Thoracic aorta endothelial cell (primary cell): Measurements from ENCODE around the gene CENPX. TPM values are rescaled to one million over a fixed set of nuclear protein-coding genes. Genes with fewer than 3 reads are reported as not detected.

ENCODE experiments used
- total RNA-seq: library from RNA; depleted of rRNA; stranded (reverse); fragments of >200 nt; gene quantifications from 2 replicates; pipeline ENCODE4 v1.2.3, GENCODE V29; 2012

The CENPX gene
- 46.4 and 49.8 TPM in 2 replicates for total RNA-seq

DNA sequence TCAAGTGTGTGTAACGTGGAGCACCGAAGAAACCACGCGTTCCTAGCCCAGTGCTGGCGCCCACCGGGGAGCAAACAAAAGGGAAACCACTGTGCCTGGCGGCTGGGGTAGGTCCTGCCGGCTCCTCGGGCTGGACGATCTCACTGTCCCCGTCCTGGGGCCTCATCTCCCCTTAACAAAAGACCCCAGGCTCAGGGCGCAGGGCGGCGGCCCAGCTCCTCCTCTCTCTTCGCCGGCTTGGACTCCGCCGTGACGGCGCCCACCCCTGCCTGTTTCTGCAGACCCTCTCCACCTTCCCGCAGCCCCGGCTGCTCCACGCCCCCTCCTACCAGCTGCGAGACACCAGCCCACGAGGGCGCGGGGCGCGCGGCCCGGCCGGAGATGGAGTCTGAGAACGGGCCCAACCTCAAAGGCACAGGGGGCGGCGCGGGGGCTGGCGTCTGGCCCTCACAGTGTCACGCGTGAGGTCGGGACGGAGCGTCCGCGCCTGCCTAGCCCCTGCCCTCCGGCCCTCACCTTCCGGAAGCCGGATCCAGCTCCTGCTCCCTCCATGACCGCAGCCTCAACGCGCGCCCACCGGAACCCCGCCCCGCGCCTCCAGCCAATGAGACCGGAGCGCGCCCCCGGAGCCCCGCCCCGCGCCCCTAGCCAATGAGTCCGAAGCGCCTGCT, at the start of gene CENPX:
Gene CENPX (minus strand): TSS at position 569 of the 671 bp plus-strand sequence. CDS start 17 bp downstream, at position 552.

DNA sequence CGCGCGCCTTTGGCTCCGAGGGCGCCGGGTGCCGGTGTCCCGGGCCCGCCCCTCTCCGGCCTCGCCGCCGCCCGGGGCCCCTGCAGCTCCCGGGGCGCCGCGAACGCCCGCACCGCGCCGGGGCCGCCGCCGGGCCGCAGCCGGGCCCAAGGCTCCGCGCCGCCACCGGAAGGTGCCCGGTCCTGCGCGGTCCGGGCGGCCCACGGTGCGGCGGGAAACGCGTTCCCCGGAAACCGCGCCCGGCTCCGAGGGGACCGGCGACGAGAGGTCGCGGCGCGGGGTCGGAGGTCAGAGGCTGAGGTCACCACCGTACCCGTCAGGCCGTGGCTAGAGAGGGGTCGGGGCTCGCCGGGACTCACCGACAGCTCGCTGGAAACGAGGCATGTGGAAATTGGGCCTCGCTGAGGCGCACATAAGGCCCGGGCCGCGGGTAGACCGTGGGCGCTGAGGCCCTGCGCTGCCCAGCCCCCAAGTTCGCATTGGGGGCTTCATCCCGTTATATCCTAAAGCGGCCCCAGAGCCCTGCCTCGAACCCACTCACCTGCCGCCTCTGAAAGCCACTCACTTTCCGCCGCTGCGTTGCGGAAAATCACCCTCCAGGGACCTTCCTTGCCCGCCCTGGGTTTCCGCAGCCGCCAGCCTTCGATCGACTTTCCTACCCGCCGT, 43.1 kb upstream of the CENPX start, which contains the start of gene DUS1L:
Gene DUS1L (minus strand): TSS at position 167 of the 666 bp plus-strand sequence. CDS start 745 bp downstream, outside the sequence.

DNA sequence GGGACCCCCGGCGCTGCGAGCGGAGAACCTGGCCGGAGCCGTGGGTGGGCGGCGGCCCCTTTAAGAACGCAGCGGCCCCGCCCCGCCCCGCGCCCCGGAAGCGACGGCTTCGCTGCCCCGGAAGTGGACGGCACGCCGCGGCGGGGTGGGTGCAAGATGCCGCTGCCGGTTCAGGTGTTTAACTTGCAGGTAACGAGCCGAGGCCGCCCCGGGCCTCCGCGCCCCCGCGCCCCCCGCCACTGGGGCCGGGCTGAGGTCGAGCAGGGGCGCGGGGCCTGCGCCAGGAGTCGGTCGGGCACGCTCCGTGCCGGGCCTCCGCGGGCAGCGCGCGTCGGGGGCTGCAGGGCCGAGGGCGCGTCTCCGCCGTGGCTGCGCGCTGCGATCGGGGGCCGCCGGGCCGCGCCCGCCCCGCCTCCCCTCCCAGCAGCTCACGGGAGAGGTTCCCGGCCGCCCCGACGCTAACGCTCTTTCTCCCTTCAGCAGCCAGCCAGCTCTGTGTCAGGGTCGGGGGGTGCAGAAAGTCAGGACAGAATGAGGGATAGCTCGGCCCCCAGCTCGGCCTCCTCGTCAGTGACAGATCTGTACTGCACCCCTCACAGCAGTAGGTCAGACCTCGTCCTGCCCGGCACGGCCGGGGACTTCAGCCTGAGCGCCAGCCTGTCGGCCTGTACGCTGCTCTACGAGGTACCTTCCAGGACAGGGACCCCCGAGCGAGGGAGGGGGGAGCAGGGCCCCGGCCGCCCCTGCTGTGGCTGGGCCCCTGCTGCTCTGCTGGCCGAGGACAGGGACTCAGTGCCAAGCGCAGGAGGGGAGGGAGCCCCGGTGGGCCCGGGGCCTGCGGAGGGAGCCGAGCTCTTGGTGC, 29.3 kb upstream of the CENPX start, which contains the start of the genes GPS1 and RFNG:
Gene GPS1 (plus strand): TSS at position 123 of the 862 bp plus-strand sequence. CDS start 34 bp downstream, at position 157.
Gene RFNG (minus strand): TSS at position 36 of the 862 bp plus-strand sequence. CDS start 45 bp downstream, outside the sequence.

GRCh38 chr17:82037092-82037888, 14.6 kb upstream of the CENPX start, which contains the start of gene DCXR:
DCXR (minus strand) TSS chr17:82037697; CDS start chr17:82037682, 15 bp downstream.

GRCh38 chr17:82031303-82031884, 8.7 kb upstream of the CENPX start, which contains the start of gene RAC3:
RAC3 (plus strand) TSS chr17:82031678; CDS start chr17:82031762, 84 bp downstream.

DNA sequence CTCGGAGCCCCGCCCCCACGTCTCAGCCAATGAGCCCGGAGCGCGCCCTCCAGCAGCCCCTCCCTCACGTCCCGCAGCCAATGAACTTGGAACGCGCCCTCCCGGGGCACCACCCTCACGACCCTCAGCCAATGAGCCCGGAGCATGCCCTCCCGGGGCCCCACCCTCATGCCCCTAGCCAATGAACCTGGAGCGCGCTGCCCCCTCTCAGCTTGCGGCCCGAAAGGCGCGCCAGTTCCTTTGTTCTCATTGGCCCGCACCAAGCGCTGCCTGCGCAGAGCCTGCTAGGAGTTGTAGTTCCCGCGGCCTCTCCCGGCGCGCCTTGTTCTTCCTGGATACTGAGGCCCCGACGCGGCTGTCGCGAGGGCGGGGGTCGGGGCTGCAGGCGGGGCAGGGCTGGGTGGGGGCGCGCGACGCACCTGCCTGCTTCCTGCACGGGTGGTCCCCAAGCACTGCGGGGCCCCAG, 336 bp upstream of the CENPX start, which contains the start of gene LRRC45:
Gene LRRC45 (plus strand): TSS at position 325 of the 466 bp plus-strand sequence. CDS start 339 bp downstream, outside the sequence.

GRCh38 chr17:81977211-81977808, 45.4 kb downstream of the CENPX start, which contains the start of gene ASPSCR1:
ASPSCR1 (plus strand) TSS chr17:81977629; CDS start chr17:81977647, 18 bp downstream.

Other genes starting within 250 kb of the CENPX start
- gene GCGR, start 218.7 kb downstream of the CENPX start, total RNA-seq = not detected in 2 replicates
- gene MCRIP1, start 189.6 kb downstream of the CENPX start, total RNA-seq = 57.1 and 68.8 TPM in 2 replicates
- not detected in 2 replicates for gene PPP1R27, start 187.8 kb downstream of the CENPX start, total RNA-seq
- 824 and 903 TPM in 2 replicates for gene P4HB, start 162.3 kb downstream of the CENPX start, total RNA-seq
- 229 and 236 TPM in 2 replicates for gene ARHGDIA, start 151.5 kb downstream of the CENPX start, total RNA-seq
- 176 and 187 TPM in 2 replicates for gene ALYREF, start 131.3 kb downstream of the CENPX start, total RNA-seq
- 99.4 and 125 TPM in 2 replicates for gene ANAPC11, start 131.2 kb downstream of the CENPX start, total RNA-seq
- gene NPB, start 120.6 kb downstream of the CENPX start, total RNA-seq = 0.13 and 0.22 TPM in 2 replicates
- gene PCYT2, start 111.5 kb downstream of the CENPX start, total RNA-seq = 30.1 and 51.0 TPM in 2 replicates
- gene SIRT7, start 104.7 kb downstream of the CENPX start, total RNA-seq = 17.3 and 21.1 TPM in 2 replicates
- 20.7 and 22.2 TPM in 2 replicates for gene MAFG, start 95.1 kb downstream of the CENPX start, total RNA-seq
- gene PYCR1, start 85.6 kb downstream of the CENPX start, total RNA-seq = 53.7 and 56.3 TPM in 2 replicates
- gene MYADML2, start 75.6 kb downstream of the CENPX start, total RNA-seq = not detected in 2 replicates
- gene NOTUM, start 61.7 kb downstream of the CENPX start, total RNA-seq = not detected in 2 replicates
- 15.8 and 19.1 TPM in 2 replicates for gene ASPSCR1, start 45.2 kb downstream of the CENPX start, total RNA-seq
- 17.4 and 20.7 TPM in 2 replicates for gene LRRC45, start 427 bp upstream of the CENPX start, total RNA-seq
- 21.4 and 23.1 TPM in 2 replicates for gene RAC3, start 8.8 kb upstream of the CENPX start, total RNA-seq
- gene DCXR, start 14.8 kb upstream of the CENPX start, total RNA-seq = 44.3 and 54.9 TPM in 2 replicates
- 22.6 and 23.7 TPM in 2 replicates for gene RFNG, start 28.9 kb upstream of the CENPX start, total RNA-seq
- 82.2 and 98.8 TPM in 2 replicates for gene GPS1, start 29.0 kb upstream of the CENPX start, total RNA-seq
- gene DUS1L, start 42.9 kb upstream of the CENPX start, total RNA-seq = 59.5 and 62.2 TPM in 2 replicates
- gene FASN, start 75.4 kb upstream of the CENPX start, total RNA-seq = 141 and 288 TPM in 2 replicates
- gene CCDC57, start 190.0 kb upstream of the CENPX start, total RNA-seq = 16.2 and 18.8 TPM in 2 replicates
- gene SLC16A3, start 206.2 kb upstream of the CENPX start, total RNA-seq = 87.4 and 113 TPM in 2 replicates